Lung microvascular endothelial cell (primary cell): ENCODE measurements around the gene FAAH2. TPM values are rescaled to one million over a fixed set of nuclear protein-coding genes. Genes with fewer than 3 reads are reported as not detected.
A peak's percentile ranks its signal among the peaks of the same experiment; 100 is the strongest.
"Not testable (repeated sequence)": the region's sequence is repeated elsewhere in the genome, so short reads cannot be mapped to it uniquely, and the experiment has no call there.

Experiments used
- DNase-seq, 2 donors: peaks; one replicate each; pipeline versions ENCODE4 v3.0.0 to v3.0.0-alpha.2; 2010; ENCODE audit warnings: low read depth in 2 of 2
- total RNA-seq: library from RNA; depleted of rRNA; stranded (reverse); fragments of >200 nt; gene quantifications from 2 replicates; pipeline ENCODE4 v1.2.1, GENCODE V29; 2014

FAAH2 gene
- total RNA-seq, 1 donor from 2014 or later = 0.60 TPM

- DNase-seq = no peak
Measured at GRCh38 chrX:57380026-57380796, 93.7 kb downstream of the FAAH2 start.

GRCh38 chrX:57394162-57394561 lies 107.7 kb downstream of the FAAH2 start:
- not testable (repeated sequence) for DNase-seq

GRCh38 chrX:57403191-57403590 lies 116.7 kb downstream of the FAAH2 start:
- not testable (repeated sequence) for DNase-seq

GRCh38 chrX:57406149-57406548 lies 119.6 kb downstream of the FAAH2 start:
- DNase-seq = no peak

GRCh38 chrX:57417827-57418226 lies 131.3 kb downstream of the FAAH2 start:
- DNase-seq = peak in 1 of 2 donors; percentile 37

GRCh38 chrX:57422289-57422688 lies 135.8 kb downstream of the FAAH2 start:
- DNase-seq = peak in 1 of 2 donors; percentile 33

- DNase-seq = no peak
Measured at GRCh38 chrX:57422790-57423189, 136.3 kb downstream of the FAAH2 start.

- peak in 1 of 2 donors; percentile 17 for DNase-seq
Measured at GRCh38 chrX:57445076-57445475, 158.6 kb downstream of the FAAH2 start.

GRCh38 chrX:57445832-57446231 lies 159.3 kb downstream of the FAAH2 start:
- DNase-seq = no peak

GRCh38 chrX:57447856-57448255 lies 161.3 kb downstream of the FAAH2 start:
- DNase-seq = peak; percentile 6 to 53

GRCh38 chrX:57451426-57452020 lies 165.0 kb downstream of the FAAH2 start:
- peak; percentile 77 for DNase-seq

- DNase-seq = peak; percentile 59 to 66
Measured at GRCh38 chrX:57453901-57454300, 167.4 kb downstream of the FAAH2 start.

GRCh38 chrX:57481514-57481913 lies 195.0 kb downstream of the FAAH2 start:
- DNase-seq = no peak

- no peak for DNase-seq
Measured at GRCh38 chrX:57516491-57516890, 230.0 kb downstream of the FAAH2 start.

GRCh38 chrX:57519578-57520118 lies 233.1 kb downstream of the FAAH2 start:
- no peak for DNase-seq

GRCh38 chrX:57528670-57529255 lies 242.3 kb downstream of the FAAH2 start:
- DNase-seq = peak; percentile 24 to 35

Other genes with a start within 250 kb of the FAAH2 start
- gene SPIN2B, start 165.2 kb upstream of the FAAH2 start, total RNA-seq = 4.8 and 9.3 TPM in 2 replicates
- under 0.01 and 0.20 TPM in 2 replicates for gene SPIN2A, start 149.3 kb upstream of the FAAH2 start, total RNA-seq